NOMO-1 (cell line): Measurements from ENCODE around the gene VPS26B.
"Not testable (repeated sequence)": the region's sequence is repeated elsewhere in the genome, so short reads cannot be mapped to it uniquely, and the experiment has no call there.

ENCODE experiments used
- DNase-seq, 2 experiments: peaks; one replicate each; lab custom pipeline; 2025; ENCODE audit not compliant: unreplicated experiment in 2 of 2; lab: John Stamatoyannopoulos, UW

Gene VPS26B

DNA sequence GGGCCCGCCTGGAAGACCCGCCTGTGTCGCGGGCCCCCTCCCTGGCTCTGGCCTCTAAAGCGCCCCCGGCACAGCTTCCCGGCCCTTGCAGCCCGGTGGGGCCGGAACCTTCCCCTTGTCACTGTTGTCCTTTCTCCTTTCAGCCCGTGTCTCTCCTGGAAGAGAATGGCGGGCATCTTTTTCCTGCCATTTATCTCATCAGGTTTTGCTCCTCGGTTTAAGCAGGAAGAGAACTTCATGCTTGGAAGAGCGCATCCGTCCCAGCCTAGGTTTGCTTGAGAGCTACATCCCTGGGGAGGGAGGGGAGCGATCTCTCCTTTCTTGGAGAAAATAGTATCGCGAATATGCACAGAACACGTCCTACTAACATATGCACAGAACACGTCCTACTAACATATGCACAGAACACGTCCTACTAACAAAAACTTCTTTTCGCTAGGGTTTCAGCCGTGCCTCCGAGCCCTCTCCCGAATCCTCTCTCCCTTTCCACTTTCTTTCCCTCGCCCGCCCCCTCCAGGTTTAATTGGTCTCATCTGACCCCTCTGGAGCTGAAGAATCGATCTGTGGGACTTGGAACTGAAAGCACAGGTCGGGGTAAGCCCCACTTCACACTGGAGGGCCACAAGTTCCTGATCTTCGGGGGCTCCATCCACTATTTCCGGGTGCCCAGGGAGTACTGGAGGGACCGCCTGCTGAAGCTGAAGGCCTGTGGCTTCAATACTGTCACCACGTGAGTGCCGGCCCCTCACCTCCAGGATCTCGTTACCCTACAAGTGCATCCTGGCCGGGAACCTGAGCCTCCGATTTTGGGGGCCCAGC lies 52.9 kb downstream of the VPS26B start:
- no peak for DNase-seq

DNA sequence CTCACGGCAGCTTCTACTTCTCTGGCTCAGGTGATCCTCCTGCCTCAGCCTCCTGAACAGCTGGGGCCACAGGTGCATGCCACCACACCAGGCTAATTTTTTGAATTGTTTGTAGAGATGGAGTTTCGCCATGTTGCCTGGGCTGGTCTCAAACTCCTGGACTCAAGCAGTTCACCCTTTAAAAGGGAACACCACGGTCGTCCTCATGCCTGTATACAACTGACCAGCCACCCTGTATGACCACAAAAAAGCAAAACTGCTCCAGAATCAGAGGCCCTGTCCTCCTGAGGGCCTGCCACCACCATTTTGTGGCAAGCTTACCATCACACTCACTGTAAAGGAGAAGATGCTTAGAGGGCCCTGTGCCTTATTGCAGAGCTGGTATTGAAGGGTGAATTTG lies 53.9 kb downstream of the VPS26B start:
- DNase-seq: no peak

DNA sequence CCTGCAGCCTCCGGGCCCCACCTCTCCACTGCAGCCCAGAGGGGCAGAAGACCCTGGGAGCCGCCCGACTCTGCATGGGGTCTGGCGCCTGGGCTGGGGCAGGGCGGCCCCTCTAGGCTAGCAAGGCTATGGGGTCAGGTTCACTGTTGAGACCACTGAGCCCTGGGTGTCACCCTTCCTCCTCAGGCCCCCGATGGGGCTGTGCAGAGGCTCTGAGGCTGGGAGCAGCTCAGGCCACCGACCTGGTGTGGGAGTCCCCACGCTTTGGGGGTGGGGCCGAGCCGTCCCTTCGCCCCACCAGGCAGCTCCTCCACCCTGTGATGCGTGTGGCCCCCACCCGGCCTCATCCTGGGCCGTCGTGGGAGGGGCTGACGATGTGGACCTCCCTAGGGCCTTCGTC lies 57.2 kb downstream of the VPS26B start:
- DNase-seq: not testable (repeated sequence)

DNA sequence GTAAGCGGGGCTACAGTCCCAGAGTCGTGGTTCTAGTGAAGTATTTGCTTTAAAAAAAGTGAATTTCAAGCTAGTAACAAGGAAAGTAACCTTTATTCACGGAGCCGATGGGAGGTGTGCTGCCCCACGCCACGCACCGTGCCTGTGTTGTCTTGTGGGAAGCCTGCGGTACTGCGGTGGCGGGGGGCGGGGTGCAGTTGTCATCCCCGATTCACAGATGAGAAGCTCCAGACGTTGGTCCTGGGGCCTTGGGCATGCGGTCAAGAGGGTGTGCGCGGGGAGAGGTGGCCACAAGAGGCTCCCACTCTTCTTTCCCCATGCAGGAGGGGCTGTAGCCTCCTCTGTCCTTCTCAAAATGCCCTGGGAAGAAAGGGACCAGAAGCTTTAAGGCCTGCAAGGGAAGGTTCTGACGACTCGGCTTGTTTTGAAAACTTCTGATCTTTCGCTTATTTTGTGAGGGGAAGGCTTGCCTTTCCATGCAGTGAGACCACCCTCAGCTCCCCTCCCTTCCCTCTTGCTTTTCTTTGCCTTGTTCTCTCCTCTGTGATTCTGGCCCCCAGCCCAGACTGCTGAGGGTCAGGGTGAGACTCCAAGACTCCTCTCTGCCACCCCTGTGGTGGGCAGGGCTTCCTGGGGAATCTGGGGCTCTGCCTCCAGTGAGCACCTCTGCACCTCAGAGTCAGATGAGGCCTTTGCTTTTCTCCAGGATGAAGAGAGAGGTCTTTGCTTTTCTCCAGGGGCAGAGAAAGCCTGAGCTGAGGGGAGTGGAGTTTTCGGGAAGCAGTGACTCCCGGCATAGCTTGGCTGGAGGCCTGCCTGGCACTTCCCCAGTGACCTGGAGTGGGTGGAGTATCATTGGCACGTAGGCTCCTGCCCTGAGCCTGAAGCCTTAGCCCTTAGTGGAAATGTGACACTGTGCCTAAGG lies 57.9 kb downstream of the VPS26B start:
- no peak for DNase-seq

DNA sequence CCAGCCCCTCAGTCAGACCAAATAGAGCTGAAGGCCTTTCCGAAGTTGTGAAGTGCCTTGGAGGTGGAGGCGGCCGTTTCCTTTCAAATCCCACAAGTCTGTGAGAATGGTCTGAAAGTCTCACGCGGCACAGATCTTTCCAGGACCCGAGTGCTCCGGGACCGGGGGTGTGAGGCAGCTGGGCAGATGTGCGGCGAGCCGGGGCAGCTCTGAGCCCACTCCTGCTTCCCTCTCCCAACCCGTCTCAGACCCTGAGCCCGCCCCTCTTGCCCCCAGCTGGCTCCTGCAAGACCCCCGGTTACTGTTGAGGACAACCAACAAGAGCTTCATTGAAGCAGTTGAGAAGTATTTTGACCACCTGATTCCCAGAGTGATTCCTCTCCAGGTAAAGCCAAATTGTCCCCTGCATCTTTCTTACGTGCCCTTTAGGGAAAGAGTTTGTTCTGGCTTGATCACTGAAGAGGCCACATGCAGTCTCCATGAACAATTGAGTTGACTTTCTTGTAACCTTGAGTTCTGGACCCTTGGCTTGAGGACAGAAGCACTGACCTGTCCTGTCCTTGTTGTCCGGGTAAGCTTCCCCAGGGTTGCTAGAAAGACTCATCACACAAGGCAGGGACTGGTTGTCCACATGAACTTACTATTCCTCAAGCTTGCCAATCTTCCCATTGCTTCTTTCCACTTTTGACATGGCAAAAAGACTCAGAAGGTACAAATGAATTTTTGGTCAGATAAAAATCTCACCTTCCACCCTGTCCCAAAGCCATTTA lies 59.2 kb downstream of the VPS26B start:
- DNase-seq: no peak

DNA sequence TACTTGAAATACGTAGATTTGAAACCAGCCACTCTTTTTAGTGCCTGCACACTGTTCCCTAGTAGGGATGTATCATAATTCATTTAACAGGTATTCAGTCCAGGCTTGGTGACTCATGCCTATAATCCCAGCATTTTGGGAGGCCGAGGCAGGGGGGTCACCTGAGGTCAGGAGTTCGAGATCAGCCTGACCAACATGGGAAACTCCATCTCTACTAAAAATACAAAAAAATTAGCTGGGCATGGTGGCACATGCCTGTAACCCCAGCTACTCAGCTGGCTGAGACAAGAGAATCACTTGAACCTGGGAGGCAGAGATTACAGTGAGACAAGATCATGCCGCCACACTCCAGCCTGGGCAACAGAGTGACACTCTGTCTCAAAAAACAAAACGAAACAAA lies 59.9 kb downstream of the VPS26B start:
- DNase-seq: not testable (repeated sequence)

DNA sequence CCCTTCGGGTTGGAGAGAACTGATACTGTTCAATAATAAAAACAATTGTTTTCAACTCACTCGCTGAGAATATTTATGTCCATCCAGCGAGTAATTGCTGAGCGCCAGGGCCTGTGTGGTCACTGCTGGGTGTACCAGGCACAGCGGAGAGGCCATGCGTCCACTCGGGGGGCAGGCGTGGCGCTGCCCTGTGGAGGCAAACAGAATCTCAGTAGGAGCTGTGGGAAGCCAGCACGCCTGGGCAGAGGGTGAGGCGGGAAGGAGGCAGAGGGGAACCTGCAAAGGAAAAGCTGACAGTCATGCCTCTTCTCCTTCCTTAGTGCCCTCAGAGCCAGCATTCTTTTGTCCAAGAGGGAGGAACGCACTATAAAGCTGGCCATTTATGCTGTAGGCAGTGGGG lies 63.1 kb downstream of the VPS26B start:
- DNase-seq: no peak

DNA sequence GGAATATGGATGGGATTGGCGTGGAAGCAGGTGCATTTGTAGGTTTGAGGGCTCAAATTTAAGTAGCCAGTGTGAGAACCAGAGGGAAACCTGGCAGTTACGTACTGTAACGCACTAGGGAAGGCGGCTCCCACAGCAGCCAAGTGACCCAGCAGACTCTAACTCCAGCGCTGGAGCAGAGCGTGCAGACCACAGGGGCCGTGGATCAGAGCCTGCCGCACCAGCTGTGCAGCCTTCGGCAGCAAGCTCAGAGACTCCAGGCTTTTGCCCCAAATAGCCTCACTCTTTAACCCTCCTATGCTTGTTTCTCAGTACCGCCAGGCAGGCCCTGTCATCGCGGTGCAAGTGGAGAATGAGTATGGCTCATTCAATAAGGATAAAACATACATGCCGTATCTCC lies 64.0 kb downstream of the VPS26B start:
- DNase-seq: no peak

DNA sequence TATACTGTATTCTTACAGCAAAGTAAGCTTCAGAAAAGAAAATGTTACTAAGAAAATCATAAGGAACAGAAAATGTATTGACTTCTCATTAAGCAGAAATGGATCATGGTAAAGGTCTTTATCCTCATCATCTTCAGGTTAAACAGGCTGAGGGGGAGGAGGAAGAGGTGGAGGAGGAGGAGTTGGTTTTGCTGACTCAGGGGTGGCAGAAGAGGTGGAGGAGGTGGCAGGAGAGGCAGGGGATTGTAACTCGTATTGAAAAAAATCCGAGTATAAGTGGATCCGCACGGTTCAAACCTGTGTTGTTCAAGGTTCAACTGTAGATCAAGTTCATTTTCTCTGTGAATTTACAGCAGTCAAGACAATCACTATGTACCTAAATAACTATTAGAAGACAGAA lies 64.7 kb downstream of the VPS26B start:
- DNase-seq: no peak

DNA sequence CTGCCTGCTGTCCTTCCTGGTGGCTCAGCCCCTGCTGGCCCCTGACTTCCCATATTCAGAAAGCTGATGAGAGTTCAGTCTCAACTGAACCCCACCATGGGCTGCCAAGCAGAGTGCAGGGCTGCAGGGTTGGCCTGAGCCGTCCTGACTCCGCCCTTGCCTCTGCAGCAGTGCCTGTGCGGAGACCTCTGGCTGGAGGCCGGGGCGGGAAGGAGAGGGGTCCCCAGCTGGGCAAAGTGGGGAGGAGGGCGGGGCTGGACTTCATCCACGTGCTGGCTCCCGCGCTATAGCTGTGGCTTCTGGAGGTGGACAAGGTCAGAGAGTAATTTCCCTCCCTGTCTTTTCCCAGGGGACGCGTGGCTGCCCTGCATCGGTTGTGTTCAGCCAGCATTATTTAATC lies 65.3 kb downstream of the VPS26B start:
- no peak for DNase-seq

DNA sequence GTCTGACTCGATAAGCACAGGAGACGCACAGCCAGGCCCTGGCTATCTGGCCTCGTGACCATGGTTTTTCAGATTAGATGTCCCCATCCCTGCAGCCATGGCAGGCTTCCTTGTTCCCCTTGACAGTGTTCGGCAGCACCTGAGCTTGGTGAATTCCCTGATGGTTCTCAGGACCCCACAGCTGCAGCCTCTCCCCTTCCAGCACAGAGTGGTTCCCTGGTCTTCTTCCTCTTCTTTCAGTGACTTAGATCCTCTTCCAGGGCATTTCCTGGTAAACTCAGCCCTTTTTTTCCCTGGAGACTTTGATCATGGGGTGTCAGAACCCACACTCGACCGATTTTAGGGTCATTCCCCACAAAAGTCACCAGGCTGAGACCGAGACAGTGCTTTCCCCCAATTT lies 66.2 kb downstream of the VPS26B start:
- no peak for DNase-seq

DNA sequence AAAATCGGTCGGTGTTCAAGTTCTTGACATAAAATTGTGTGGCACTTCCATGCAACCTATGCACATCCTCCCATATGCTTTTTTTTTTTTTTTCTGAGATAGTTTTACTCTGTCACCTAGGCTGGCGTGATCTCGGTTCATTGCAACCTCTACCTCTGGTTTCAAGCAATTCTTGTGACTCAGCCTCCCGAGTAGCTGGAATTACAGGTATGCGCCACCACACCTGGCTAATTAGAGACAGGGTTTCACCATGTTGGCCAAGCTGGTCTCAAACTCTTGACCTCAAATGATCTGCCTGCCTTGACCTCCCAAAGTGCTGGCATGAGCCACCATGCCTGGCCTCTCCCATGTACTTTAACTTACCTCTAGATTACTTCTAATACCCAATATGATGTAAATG lies 66.7 kb downstream of the VPS26B start:
- DNase-seq: no peak

DNA sequence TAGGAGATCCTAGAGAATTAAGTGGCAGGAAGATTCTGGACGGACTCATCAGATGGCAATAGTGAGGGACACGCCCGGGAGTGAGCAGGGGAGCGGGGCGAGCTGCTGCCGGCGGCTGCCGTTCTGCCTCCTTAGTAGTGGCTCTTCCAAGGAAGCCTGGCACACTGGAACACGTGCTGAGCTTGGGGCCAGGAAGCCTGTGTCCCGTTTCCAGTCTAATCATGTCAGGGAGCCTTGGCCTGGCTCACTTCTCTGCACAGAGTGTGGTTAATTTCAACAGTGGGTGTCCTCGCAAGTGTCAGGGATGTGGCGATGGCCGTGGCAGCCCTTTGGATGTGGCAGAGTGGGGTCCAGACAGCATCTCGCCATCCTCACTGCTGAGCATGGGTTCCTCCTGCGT lies 68.2 kb downstream of the VPS26B start:
- DNase-seq: no peak

DNA sequence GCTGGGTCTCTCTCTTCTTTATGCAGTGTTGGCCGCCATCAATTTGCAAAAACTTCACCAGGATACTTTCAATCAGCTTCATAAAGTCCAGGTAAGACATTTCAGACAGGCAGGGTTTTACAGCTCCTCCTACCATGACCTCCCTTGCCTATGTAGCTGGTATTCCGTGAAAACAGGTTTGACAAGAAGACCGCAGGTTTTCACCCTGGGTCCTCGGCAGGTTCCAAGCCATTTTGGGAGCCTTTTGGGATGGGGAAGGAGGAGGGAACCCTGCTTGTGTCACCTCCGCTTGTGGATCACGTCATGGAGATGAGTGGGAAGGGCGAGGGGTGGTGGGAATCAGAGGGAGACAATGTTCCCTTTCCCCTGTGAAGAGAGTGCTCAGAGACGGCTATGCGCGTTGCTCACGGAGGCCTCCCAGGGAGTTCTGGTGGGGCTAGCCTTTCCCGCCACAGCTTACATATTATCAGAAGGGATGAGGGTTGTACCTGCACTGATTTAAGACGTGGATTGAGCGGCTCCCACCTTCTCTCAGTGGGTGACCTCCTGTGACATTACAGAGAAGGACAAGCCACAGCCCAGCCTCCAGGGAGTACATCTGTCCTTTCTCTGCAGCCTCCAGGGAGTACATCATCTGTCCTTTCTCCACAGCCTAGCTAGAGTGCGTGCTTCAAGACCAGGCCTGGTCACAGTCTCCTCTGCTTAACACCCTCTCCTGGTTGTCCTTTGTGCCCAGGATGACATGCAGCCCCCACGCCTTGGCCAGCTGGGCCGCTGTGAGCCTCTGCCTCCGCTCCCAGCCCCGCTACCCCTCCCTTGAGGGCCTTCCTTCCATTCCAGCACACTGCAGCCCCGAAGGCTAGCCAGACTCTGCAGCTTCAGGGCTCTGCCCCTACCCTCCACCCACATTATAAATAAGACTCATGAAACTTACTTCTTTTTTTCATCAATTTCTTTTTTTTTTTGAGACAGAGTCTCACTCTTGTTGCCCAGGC lies 68.9 kb downstream of the VPS26B start:
- no peak for DNase-seq

DNA sequence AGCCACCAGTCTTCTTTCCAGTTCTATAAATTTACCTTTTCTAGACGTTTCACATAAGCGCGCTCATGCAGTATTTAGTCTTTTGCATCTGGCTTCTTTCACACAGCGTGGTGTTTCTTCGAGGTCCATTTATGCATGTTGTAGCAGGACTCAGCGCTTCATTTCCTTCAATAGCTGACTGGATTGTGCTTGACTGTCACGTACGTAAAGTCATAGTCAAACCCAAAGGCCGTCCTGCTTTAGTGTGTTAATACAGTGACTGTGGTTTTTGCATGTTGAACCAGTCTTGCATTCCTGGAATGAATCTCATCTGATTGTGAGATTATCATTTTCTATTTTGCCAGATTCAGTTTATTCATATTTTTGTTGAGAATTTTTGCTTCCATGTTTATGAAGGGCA lies 70.2 kb downstream of the VPS26B start:
- no peak for DNase-seq
